ENCODE data around the gene MGMT. TPM values are rescaled to one million over a fixed set of nuclear protein-coding genes. Genes with fewer than 3 reads are reported as not detected.

Gene MGMT
- total RNA-seq, 1 donor from 2014 or later = 17.9 TPM

- intact Hi-C loops (cut with micrococcal nuclease) = no loop called here
These were observed 50.6 kb downstream of the MGMT start for GRCh38 chr10:129517680-129518057.

GRCh38 chr10:129518793-129519192 is 51.8 kb downstream of the MGMT start:
- intact Hi-C loops (cut with micrococcal nuclease) = no loop called here

GRCh38 chr10:129520440-129521080 is 53.5 kb downstream of the MGMT start:
- intact Hi-C loops (cut with micrococcal nuclease) = no loop called here

- intact Hi-C loops (cut with micrococcal nuclease) = no loop called here
These were observed 54.4 kb downstream of the MGMT start for GRCh38 chr10:129521161-129522025.

- intact Hi-C loops (cut with micrococcal nuclease) = no loop called here
These were observed 55.1 kb downstream of the MGMT start for GRCh38 chr10:129522041-129522585.

GRCh38 chr10:129523031-129523722 is 56.1 kb downstream of the MGMT start:
- intact Hi-C loops (cut with micrococcal nuclease) = no loop called here

GRCh38 chr10:129523723-129524316 is 56.8 kb downstream of the MGMT start:
- intact Hi-C loops (cut with micrococcal nuclease) = no loop called here

GRCh38 chr10:129524936-129525335 is 57.9 kb downstream of the MGMT start:
- intact Hi-C loops (cut with micrococcal nuclease) = no loop called here

- intact Hi-C loops (cut with micrococcal nuclease) = no loop called here
These were observed 58.4 kb downstream of the MGMT start for GRCh38 chr10:129525401-129525801.

- intact Hi-C loops (cut with micrococcal nuclease) = no loop called here
These were observed 59.9 kb downstream of the MGMT start for GRCh38 chr10:129526943-129527342.

GRCh38 chr10:129528376-129528978 is 61.4 kb downstream of the MGMT start:
- intact Hi-C loops (cut with micrococcal nuclease) = no loop called here

GRCh38 chr10:129530581-129530980 is 63.5 kb downstream of the MGMT start:
- intact Hi-C loops (cut with micrococcal nuclease) = no loop called here

GRCh38 chr10:129531195-129531968 is 64.3 kb downstream of the MGMT start:
- intact Hi-C loops (cut with micrococcal nuclease) = no loop called here

- intact Hi-C loops (cut with micrococcal nuclease) = no loop called here
These were observed 65.1 kb downstream of the MGMT start for GRCh38 chr10:129531969-129532660.

GRCh38 chr10:129532838-129533237 is 65.8 kb downstream of the MGMT start:
- intact Hi-C loops (cut with micrococcal nuclease) = no loop called here

- intact Hi-C loops (cut with micrococcal nuclease) = no loop called here
These were observed 66.2 kb downstream of the MGMT start for GRCh38 chr10:129533281-129533680.

- intact Hi-C loops (cut with micrococcal nuclease) = no loop called here
These were observed 67.8 kb downstream of the MGMT start for GRCh38 chr10:129534826-129535225.

- intact Hi-C loops (cut with micrococcal nuclease) = no loop called here
These were observed 69.3 kb downstream of the MGMT start for GRCh38 chr10:129536336-129536735.

- intact Hi-C loops (cut with micrococcal nuclease) = no loop called here
These were observed 70.1 kb downstream of the MGMT start for GRCh38 chr10:129537151-129537550.

GRCh38 chr10:129538236-129538635 is 71.2 kb downstream of the MGMT start:
- intact Hi-C loops (cut with micrococcal nuclease) = no loop called here

All from T-helper 2 cell treated with Interferon-gamma antibody and Interleukin-4, amounts not matched to agents 100 ng/mL and 5 ng/mL, for 36 hours (primary cell).